WTC11 (cell line): ENCODE measurements around the gene UBR4. TPM values are rescaled to one million over a fixed set of nuclear protein-coding genes. Genes with fewer than 3 reads are reported as not detected.

ENCODE experiments used
- ATAC-seq: fragments of 200-7000 bp; cut with Tn5 transposase; 2 replicates; pipeline ENCODE4 v1.10.0; 2021; ENCODE audit warnings: mild to moderate bottlenecking, moderate library complexity
- CTCF ChIA-PET: fragments of 300-600 bp; sonication (Branson Sonifier 250); formaldehyde crosslinking; loops from one replicate; lab custom pipeline; 2021; ENCODE audit warnings: antibody characterized with exemption; lab: Charles Lee
- POLR2A ChIA-PET: fragments of 350-600 bp; sonication (Branson Sonifier 250); formaldehyde crosslinking; loops from one replicate; lab custom pipeline; 2021; ENCODE audit warnings: antibody characterized with exemption; lab: Charles Lee
- DNase-seq: peaks from one replicate; pipeline ENCODE4 v3.0.0; 2021; ENCODE audit warnings: low spot score
- H3K27ac Mint-ChIP-seq: 2 replicates; pipeline ENCODE4 v1.8.0; 2021; ENCODE audit warnings: mixed read lengths
- H3K27me3 Mint-ChIP-seq: 2 replicates; pipeline ENCODE4 v1.8.0; 2021; ENCODE audit warnings: low read depth, mild to moderate bottlenecking, moderate library complexity, mixed read lengths
- H3K36me3 Mint-ChIP-seq: 2 replicates; pipeline ENCODE4 v1.8.0; 2021; ENCODE audit warnings: mixed read lengths
- H3K4me1 Mint-ChIP-seq: 2 replicates; pipeline ENCODE4 v1.8.0; 2022; ENCODE audit warnings: mixed read lengths
- H3K4me3 Mint-ChIP-seq: 2 replicates; pipeline ENCODE4 v1.8.0; 2021; ENCODE audit warnings: mild to moderate bottlenecking, moderate library complexity, mixed read lengths
- H3K9me3 Mint-ChIP-seq: 2 replicates; pipeline ENCODE4 v1.8.0; 2021; ENCODE audit warnings: mixed read lengths
- ARID4B ChIP-seq: sonication (generic); formaldehyde crosslinking; IDR thresholded peaks from 2 replicates; pipeline ENCODE4 v1.8.0; 2023; ENCODE audit warnings: missing genetic modification reagents, mild to moderate bottlenecking, borderline replicate concordance
- CTCF ChIP-seq: fragments of 200-600 bp; IDR thresholded peaks from 2 replicates; pipeline ENCODE4 v1.8.0; 2022; ENCODE audit warnings: antibody characterized with exemption
- EMX1 ChIP-seq: fragments of 250-450 bp; sonication (Bioruptor Pico); IDR thresholded peaks from 2 replicates; pipeline ENCODE4 v1.8.0; 2021; ENCODE audit warnings: mild to moderate bottlenecking
- GABPB1 ChIP-seq: sonication (generic); formaldehyde crosslinking; IDR thresholded peaks from 2 replicates; pipeline ENCODE4 v1.8.1; 2023; ENCODE audit warnings: mild to moderate bottlenecking, missing genetic modification reagents
- GRHL2 ChIP-seq: fragments of 250-450 bp; sonication (Bioruptor Pico); IDR thresholded peaks from 2 replicates; pipeline ENCODE4 v1.8.0; 2022; ENCODE audit warnings: mild to moderate bottlenecking, moderate library complexity; ENCODE audit not compliant: insufficient replicate concordance, severe bottlenecking
- GTF2I ChIP-seq: fragments of 250-450 bp; sonication (Bioruptor Pico); conservative IDR thresholded peaks from 2 replicates; pipeline ENCODE4 v1.4.0; 2021; ENCODE audit warnings: mild to moderate bottlenecking
- NR2C2 ChIP-seq: sonication (generic); formaldehyde crosslinking; IDR thresholded peaks from 2 replicates; pipeline ENCODE4 v1.8.0; 2022; ENCODE audit warnings: mild to moderate bottlenecking, missing genetic modification reagents
- OVOL2 ChIP-seq: fragments of 250-450 bp; sonication (Bioruptor Pico); IDR thresholded peaks from 2 replicates; pipeline ENCODE4 v1.9.0; 2021; ENCODE audit warnings: mild to moderate bottlenecking, borderline replicate concordance
- RORB ChIP-seq: fragments of 250-450 bp; sonication (Bioruptor Pico); IDR thresholded peaks from 2 replicates; pipeline ENCODE4 v1.9.0; 2021; ENCODE audit warnings: mild to moderate bottlenecking
- TEAD4 ChIP-seq: sonication (generic); formaldehyde crosslinking; IDR thresholded peaks from 2 replicates; pipeline ENCODE4 v1.8.0; 2022; ENCODE audit warnings: mild to moderate bottlenecking, missing genetic modification reagents
- USF1 ChIP-seq: sonication (generic); formaldehyde crosslinking; IDR thresholded peaks from 2 replicates; pipeline ENCODE4 v1.8.0; 2022; ENCODE audit warnings: mild to moderate bottlenecking, missing genetic modification reagents
- USF2 ChIP-seq: sonication (generic); formaldehyde crosslinking; IDR thresholded peaks from 2 replicates; pipeline ENCODE4 v1.8.1; 2023; ENCODE audit warnings: mild to moderate bottlenecking, missing genetic modification reagents, moderate library complexity
- ZBTB43 ChIP-seq: sonication (generic); formaldehyde crosslinking; IDR thresholded peaks from 2 replicates; pipeline ENCODE4 v1.8.1; 2023; ENCODE audit warnings: mild to moderate bottlenecking, missing genetic modification reagents
- ZMAT4 ChIP-seq: fragments of 250-450 bp; sonication (Bioruptor Pico); IDR thresholded peaks from 2 replicates; pipeline ENCODE4 v1.9.0; 2021; ENCODE audit warnings: mild to moderate bottlenecking
- ZNF317 ChIP-seq: sonication (generic); formaldehyde crosslinking; IDR thresholded peaks from 2 replicates; pipeline ENCODE4 v1.8.1; 2023; ENCODE audit warnings: low read depth, mild to moderate bottlenecking, moderate library complexity, missing genetic modification reagents, borderline replicate concordance
- ZNF423 ChIP-seq: fragments of 250-450 bp; sonication (Bioruptor Pico); IDR thresholded peaks from 2 replicates; pipeline ENCODE4 v2.1.2; 2022; ENCODE audit warnings: mild to moderate bottlenecking, moderate library complexity
- ZNF512 ChIP-seq: sonication (generic); formaldehyde crosslinking; IDR thresholded peaks from 2 replicates; pipeline ENCODE4 v1.8.1; 2022; ENCODE audit warnings: missing genetic modification reagents, borderline replicate concordance
- total RNA-seq: library from RNA; stranded (reverse); gene quantifications from 3 replicates; pipeline ENCODE4 v1.2.3, GENCODE V29; 2021
- TF ChIP-seq, protein P1 (sequence below): fragments of 250-450 bp; sonication (Bioruptor Pico); conservative IDR thresholded peaks from 2 replicates; pipeline ENCODE4 v1.9.0; 2021; ENCODE audit warnings: mild to moderate bottlenecking
- TF ChIP-seq, protein P2 (sequence below): fragments of 250-450 bp; sonication (Bioruptor Pico); IDR thresholded peaks from 2 replicates; pipeline ENCODE4 v1.9.0; 2021; ENCODE audit warnings: mild to moderate bottlenecking
- TF ChIP-seq, protein P3 (sequence below): fragments of 250-450 bp; sonication (Bioruptor Pico); IDR thresholded peaks from 2 replicates; pipeline ENCODE4 v1.8.0; 2021; ENCODE audit warnings: mild to moderate bottlenecking

Gene UBR4
- total RNA-seq, 1 experiment from 2014 or later = 179 TPM

GRCh38 chr1:19165501-19165900, 44.6 kb downstream of the UBR4 start:
- H3K27ac Mint-ChIP-seq = no peak overlapping the region

More at GRCh38 chr1:19165501-19165900, 44.6 kb downstream of the UBR4 start:
- ATAC-seq (no peak), DNase-seq (no peak)
- ChIA-PET CTCF (no interaction called here), POLR2A (interaction anchor here (0.5 kb wide), 1 partner anchor 50 kb away, joined by 3 read pairs; no protein-coding TSS in a partner anchor)
- Mint-ChIP-seq H3K27me3 (no peaks in the 10 kb centered on the region), H3K9me3 (no peaks in the 10 kb centered on the region), H3K4me3 (no peak overlapping the region), H3K4me1 (no peaks in the 10 kb centered on the region), H3K36me3 (peaks cover 97% of the 10 kb centered on the region)
- TF ChIP-seq, protein P1, sequence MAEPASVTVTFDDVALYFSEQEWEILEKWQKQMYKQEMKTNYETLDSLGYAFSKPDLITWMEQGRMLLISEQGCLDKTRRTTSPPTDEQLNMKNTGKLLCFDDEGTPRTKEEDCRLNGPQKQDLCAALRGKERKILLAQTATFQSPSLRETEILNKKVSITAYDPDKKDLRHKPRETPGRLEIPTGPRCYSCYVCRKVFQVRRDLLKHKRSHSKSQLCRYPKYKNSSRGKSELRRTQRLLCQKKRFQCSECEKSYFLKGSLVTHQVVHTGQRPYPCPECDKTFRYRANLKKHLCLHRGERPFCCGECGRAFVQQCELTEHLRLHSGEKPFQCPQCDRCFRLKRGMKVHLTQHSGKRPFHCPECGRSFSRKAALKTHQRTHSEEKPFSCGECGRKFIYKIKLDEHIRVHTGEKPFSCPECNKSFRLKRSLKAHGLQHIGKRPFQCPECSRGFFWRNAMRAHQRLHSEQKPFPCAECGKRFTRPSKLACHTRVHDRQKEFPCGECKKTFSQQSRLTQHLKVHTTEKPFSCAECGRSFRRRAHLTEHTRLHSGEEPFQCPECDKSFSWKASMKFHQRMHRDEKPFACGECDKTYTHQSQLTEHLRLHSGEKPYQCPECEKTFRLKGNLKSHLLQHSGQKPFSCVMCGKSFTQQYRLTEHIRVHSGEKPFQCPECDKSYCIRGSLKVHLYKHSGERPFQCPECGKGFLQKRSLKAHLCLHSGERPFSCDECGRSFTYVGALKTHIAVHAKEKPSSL (CRISPR knock-in tag) = no peak
- TF ChIP-seq CTCF (no peak), ARID4B (no peak), RORB (CRISPR knock-in tag) (no peak), ZNF317 (CRISPR knock-in tag) (no peak), EMX1 (CRISPR knock-in tag) (no peak), ZBTB43 (CRISPR knock-in tag) (no peak), ZNF512 (no peak), TEAD4 (no peak), ZMAT4 (CRISPR knock-in tag) (no peak), OVOL2 (CRISPR knock-in tag) (no peak), GTF2I (CRISPR knock-in tag) (no peak), GABPB1 (CRISPR knock-in tag) (no peak), USF1 (no peak), ZNF423 (CRISPR knock-in tag) (no peak), NR2C2 (no peak), GRHL2 (CRISPR knock-in tag) (no peak), USF2 (CRISPR knock-in tag) (no peak)
- TF ChIP-seq, protein P2, sequence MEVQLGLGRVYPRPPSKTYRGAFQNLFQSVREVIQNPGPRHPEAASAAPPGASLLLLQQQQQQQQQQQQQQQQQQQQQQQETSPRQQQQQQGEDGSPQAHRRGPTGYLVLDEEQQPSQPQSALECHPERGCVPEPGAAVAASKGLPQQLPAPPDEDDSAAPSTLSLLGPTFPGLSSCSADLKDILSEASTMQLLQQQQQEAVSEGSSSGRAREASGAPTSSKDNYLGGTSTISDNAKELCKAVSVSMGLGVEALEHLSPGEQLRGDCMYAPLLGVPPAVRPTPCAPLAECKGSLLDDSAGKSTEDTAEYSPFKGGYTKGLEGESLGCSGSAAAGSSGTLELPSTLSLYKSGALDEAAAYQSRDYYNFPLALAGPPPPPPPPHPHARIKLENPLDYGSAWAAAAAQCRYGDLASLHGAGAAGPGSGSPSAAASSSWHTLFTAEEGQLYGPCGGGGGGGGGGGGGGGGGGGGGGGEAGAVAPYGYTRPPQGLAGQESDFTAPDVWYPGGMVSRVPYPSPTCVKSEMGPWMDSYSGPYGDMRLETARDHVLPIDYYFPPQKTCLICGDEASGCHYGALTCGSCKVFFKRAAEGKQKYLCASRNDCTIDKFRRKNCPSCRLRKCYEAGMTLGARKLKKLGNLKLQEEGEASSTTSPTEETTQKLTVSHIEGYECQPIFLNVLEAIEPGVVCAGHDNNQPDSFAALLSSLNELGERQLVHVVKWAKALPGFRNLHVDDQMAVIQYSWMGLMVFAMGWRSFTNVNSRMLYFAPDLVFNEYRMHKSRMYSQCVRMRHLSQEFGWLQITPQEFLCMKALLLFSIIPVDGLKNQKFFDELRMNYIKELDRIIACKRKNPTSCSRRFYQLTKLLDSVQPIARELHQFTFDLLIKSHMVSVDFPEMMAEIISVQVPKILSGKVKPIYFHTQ (CRISPR knock-in tag) = no peak
- TF ChIP-seq, protein P3, sequence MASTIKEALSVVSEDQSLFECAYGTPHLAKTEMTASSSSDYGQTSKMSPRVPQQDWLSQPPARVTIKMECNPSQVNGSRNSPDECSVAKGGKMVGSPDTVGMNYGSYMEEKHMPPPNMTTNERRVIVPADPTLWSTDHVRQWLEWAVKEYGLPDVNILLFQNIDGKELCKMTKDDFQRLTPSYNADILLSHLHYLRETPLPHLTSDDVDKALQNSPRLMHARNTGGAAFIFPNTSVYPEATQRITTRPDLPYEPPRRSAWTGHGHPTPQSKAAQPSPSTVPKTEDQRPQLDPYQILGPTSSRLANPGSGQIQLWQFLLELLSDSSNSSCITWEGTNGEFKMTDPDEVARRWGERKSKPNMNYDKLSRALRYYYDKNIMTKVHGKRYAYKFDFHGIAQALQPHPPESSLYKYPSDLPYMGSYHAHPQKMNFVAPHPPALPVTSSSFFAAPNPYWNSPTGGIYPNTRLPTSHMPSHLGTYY (CRISPR knock-in tag) = no peak
- TF ChIP-seq, all 79 proteins: peak for 0
